ENCODE measurements around the gene TAF11L6. TPM values are rescaled to one million over a fixed set of nuclear protein-coding genes. Genes with fewer than 3 reads are reported as not detected.

TAF11L6 gene
- total RNA-seq (2022; extraction: Qiagen RNA extraction; ENCODE audit: low read depth) = not detected in 5 replicates

DNA sequence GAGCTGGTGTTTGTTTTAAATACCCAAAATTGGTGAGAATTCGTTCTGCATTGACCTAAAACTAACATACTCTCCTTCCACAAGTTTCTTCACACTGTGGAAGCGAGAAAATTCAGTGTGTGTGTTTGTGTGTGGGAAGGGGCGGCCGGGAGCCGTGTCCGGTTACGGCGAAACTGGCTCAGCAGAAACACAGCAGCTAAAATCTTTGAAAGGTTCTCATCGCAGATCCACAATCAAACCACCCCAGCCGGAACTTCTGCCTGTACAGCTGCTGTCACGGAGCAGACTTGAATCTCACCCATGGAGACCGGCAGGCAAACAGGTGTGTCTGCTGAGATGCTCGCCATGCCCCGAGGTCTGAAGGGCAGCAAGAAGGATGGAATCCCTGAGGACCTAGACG lies at the start of gene TAF11L6:
Gene TAF11L6, plus strand, starts transcription at position 301 of the 400 bp plus-strand sequence.

DNA sequence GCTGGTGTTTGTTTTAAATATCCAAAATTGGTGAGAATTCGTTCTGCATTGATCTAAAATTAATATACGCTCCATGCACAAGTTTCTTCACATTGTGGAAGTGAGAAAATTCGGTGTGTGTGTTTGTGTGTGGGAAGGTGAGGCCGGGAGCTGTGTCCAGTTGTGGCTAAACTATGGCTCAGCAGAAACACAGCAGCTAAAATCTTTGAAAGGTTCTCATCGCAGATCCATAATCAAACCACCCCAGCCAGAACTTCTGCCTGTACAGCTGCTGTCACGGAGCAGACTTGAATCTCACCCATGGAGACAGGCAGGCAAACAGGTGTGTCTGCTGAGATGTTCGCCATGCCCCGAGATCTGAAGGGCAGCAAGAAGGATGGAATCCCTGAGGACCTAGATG lies 30.5 kb upstream of the TAF11L6 start, which contains the start of gene TAF11L2:
Gene TAF11L2, plus strand, starts transcription at position 301 of the 400 bp plus-strand sequence.

DNA sequence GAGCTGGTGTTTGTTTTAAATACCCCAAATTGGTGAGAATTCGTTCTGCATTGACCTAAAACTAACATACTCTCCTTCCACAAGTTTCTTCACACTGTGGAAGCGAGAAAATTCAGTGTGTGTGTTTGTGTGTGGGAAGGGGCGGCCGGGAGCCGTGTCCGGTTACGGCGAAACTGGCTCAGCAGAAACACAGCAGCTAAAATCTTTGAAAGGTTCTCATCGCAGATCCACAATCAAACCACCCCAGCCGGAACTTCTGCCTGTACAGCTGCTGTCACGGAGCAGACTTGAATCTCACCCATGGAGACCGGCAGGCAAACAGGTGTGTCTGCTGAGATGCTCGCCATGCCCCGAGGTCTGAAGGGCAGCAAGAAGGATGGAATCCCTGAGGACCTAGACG lies 10.4 kb upstream of the TAF11L6 start, which contains the start of gene TAF11L3:
Gene TAF11L3, plus strand, starts transcription at position 301 of the 400 bp plus-strand sequence.

DNA sequence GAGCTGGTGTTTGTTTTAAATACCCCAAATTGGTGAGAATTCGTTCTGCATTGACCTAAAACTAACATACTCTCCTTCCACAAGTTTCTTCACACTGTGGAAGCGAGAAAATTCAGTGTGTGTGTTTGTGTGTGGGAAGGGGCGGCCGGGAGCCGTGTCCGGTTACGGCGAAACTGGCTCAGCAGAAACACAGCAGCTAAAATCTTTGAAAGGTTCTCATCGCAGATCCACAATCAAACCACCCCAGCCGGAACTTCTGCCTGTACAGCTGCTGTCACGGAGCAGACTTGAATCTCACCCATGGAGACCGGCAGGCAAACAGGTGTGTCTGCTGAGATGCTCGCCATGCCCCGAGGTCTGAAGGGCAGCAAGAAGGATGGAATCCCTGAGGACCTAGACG lies 7.0 kb upstream of the TAF11L6 start, which contains the start of gene TAF11L4:
Gene TAF11L4, plus strand, starts transcription at position 301 of the 400 bp plus-strand sequence.

DNA sequence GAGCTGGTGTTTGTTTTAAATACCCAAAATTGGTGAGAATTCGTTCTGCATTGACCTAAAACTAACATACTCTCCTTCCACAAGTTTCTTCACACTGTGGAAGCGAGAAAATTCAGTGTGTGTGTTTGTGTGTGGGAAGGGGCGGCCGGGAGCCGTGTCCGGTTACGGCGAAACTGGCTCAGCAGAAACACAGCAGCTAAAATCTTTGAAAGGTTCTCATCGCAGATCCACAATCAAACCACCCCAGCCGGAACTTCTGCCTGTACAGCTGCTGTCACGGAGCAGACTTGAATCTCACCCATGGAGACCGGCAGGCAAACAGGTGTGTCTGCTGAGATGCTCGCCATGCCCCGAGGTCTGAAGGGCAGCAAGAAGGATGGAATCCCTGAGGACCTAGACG lies 3.5 kb upstream of the TAF11L6 start, which contains the start of gene TAF11L5:
Gene TAF11L5, plus strand, starts transcription at position 301 of the 400 bp plus-strand sequence.

Other genes with a start within 250 kb of the TAF11L6 start
- not detected in 5 replicates for gene TAF11L2, start 30.4 kb upstream of the TAF11L6 start, total RNA-seq (2022; extraction: Qiagen RNA extraction; ENCODE audit: low read depth)
- not detected in 5 replicates for gene TAF11L3, start 10.3 kb upstream of the TAF11L6 start, total RNA-seq (2022; extraction: Qiagen RNA extraction; ENCODE audit: low read depth)
- not detected in 5 replicates for gene TAF11L4, start 6.9 kb upstream of the TAF11L6 start, total RNA-seq (2022; extraction: Qiagen RNA extraction; ENCODE audit: low read depth)
- not detected in 5 replicates for gene TAF11L5, start 3.4 kb upstream of the TAF11L6 start, total RNA-seq (2022; extraction: Qiagen RNA extraction; ENCODE audit: low read depth)
- not detected in 5 replicates for gene TAF11L7, start 57.1 kb downstream of the TAF11L6 start, total RNA-seq (2022; extraction: Qiagen RNA extraction; ENCODE audit: low read depth)
- gene TAF11L8, start 62.3 kb downstream of the TAF11L6 start, total RNA-seq (2022; extraction: Qiagen RNA extraction; ENCODE audit: low read depth) = not detected in 5 replicates
- not detected in 5 replicates for gene TAF11L9, start 65.7 kb downstream of the TAF11L6 start, total RNA-seq (2022; extraction: Qiagen RNA extraction; ENCODE audit: low read depth)
- not detected in 5 replicates for gene TAF11L10, start 69.2 kb downstream of the TAF11L6 start, total RNA-seq (2022; extraction: Qiagen RNA extraction; ENCODE audit: low read depth)
- gene TAF11L11, start 75.5 kb downstream of the TAF11L6 start, total RNA-seq (2022; extraction: Qiagen RNA extraction; ENCODE audit: low read depth) = 0.15 to 0.32 TPM (median 0.29 TPM) in 5 replicates
- gene TAF11L12, start 81.7 kb downstream of the TAF11L6 start, total RNA-seq (2022; extraction: Qiagen RNA extraction; ENCODE audit: low read depth) = 0.09 to 0.24 TPM in 2 of 5 replicates, not detected in the others
- gene TAF11L13, start 103.4 kb downstream of the TAF11L6 start, total RNA-seq (2022; extraction: Qiagen RNA extraction; ENCODE audit: low read depth) = not detected in 5 replicates
- gene TAF11L14, start 105.8 kb downstream of the TAF11L6 start, total RNA-seq (2022; extraction: Qiagen RNA extraction; ENCODE audit: low read depth) = not detected in 5 replicates

All from A549 treated with DMSO at 1 μM for 4 hours (cell line).